Measurements from ENCODE around the gene ADAMTSL2. TPM values are rescaled to one million over a fixed set of nuclear protein-coding genes. Genes with fewer than 3 reads are reported as not detected.
"Not testable (repeated sequence)": the region's sequence is repeated elsewhere in the genome, so short reads cannot be mapped to it uniquely, and the experiment has no call there.

ADAMTSL2 gene
- total RNA-seq, 2 donors from 2014 or later, result 4.9 to 27.7 TPM

- no peak for TF ChIP-seq CTCF (IDR thresholded peaks at IDR 0.05)
- Histone ChIP-seq H3K27me3 (no peaks in the 10 kb centered on the region), H3K9me3 (no peaks in the 10 kb centered on the region), H3K36me3 (no peaks in the 10 kb centered on the region), H3K4me1 (peaks cover 0 to 62% of the 10 kb centered on the region in 2 donors), H3K4me3 (no peak overlapping the region), H3K27ac (no peak overlapping the region)
- DNase-seq (ENCODE audit: low spot score), result no peak
These were observed 27.6 kb downstream of the ADAMTSL2 start for GRCh38 chr9:133561976-133562554.

GRCh38 chr9:133562611-133563290 is 28.2 kb downstream of the ADAMTSL2 start:
- Histone ChIP-seq H3K4me1 (peaks cover 0 to 56% of the 10 kb centered on the region in 2 donors), H3K36me3 (no peaks in the 10 kb centered on the region), H3K27ac (peak overlapping the region in 1 of 2 donors; percentile 59), H3K4me3 (no peak overlapping the region), H3K27me3 (no peaks in the 10 kb centered on the region), H3K9me3 (no peaks in the 10 kb centered on the region)
- no peak for TF ChIP-seq CTCF (IDR thresholded peaks at IDR 0.05)
- no peak for DNase-seq (ENCODE audit: low spot score)

- H3K4me3 ChIP-seq, result no peak overlapping the region
- peak; percentile 89 for DNase-seq (ENCODE audit: low spot score)
- H3K9me3 ChIP-seq, result no peaks in the 10 kb centered on the region
- no peaks in the 10 kb centered on the region for H3K36me3 ChIP-seq
- peak overlapping the region in 1 of 2 donors; percentile 59 for H3K27ac ChIP-seq
- peaks cover 0 to 50% of the 10 kb centered on the region in 2 donors for H3K4me1 ChIP-seq
- no peaks in the 10 kb centered on the region for H3K27me3 ChIP-seq
- TF ChIP-seq CTCF (IDR thresholded peaks at IDR 0.05), result no peak
These were observed 28.8 kb downstream of the ADAMTSL2 start for GRCh38 chr9:133563291-133563796.

- Histone ChIP-seq H3K4me1 (peaks cover 0 to 45% of the 10 kb centered on the region in 2 donors), H3K27ac (peak overlapping the region in 1 of 2 donors; percentile 59)
- H3K9me3 ChIP-seq; H3K36me3 ChIP-seq; H3K4me3 ChIP-seq; H3K27me3 ChIP-seq; DNase-seq (ENCODE audit: low spot score): not testable (repeated sequence)
- peak in 1 of 2 donors; percentile 88 for TF ChIP-seq CTCF (IDR thresholded peaks at IDR 0.05)
These were observed 29.3 kb downstream of the ADAMTSL2 start for GRCh38 chr9:133563814-133564213.

- Histone ChIP-seq H3K27me3 (no peaks in the 10 kb centered on the region), H3K36me3 (peaks cover 7% of the 10 kb centered on the region), H3K4me3 (no peak overlapping the region), H3K27ac (peak overlapping the region; percentile 39 to 78), H3K4me1 (peaks cover 0 to 38% of the 10 kb centered on the region in 2 donors), H3K9me3 (no peaks in the 10 kb centered on the region)
- TF ChIP-seq CTCF (IDR thresholded peaks at IDR 0.05), result peak in 1 of 2 donors; percentile 66
- no peak for DNase-seq (ENCODE audit: low spot score)
These were observed 30.1 kb downstream of the ADAMTSL2 start for GRCh38 chr9:133564451-133565116.
